Activated effector memory CD4-positive, alpha-beta T cell treated with Interleukin-2 at 50 U/mL for 16 hours (primary cell): Measurements from ENCODE around the gene FOXP1.

ENCODE experiments used
- DNase-seq: peaks from one replicate; pipeline ENCODE4 v3.0.0-alpha.2; 2020

The FOXP1 gene

DNA sequence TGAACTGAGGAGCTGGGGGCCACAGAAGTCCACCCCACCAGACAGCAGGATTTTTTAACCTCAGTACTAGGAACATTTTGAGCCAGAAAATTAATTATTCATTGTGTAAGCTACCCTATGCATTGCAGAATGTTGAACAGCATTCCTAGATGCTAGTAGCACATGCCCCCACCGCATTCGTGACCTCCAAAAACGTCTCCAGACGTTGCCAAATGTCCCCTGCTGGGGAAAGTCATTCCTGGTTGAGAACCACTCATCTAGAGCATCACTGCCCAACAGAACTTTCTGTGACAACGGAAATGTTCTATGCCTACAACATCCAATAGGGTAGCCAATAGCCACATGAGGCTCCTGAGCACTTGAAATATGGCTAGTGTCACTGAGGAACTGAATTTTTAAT is 333.5 kb downstream of the FOXP1 start:
- no peak for DNase-seq

DNA sequence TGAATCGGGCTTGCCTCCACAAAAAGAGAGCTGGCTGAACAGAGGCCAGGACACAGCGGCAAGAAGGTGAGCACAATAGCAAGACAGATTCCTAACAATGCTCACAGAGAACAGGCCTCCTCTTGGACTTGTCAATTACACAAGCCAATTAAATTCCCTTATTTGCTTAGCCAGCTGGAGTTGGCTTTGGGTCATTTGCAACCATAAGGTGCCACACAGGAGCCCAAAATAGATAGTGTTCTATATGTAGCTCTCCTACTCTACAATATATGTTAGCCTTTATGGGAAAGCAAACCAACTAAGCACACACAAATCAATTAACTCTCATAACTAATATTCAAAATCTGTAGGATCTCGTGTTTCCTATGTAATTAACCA is 335.6 kb downstream of the FOXP1 start:
- no peak for DNase-seq

DNA sequence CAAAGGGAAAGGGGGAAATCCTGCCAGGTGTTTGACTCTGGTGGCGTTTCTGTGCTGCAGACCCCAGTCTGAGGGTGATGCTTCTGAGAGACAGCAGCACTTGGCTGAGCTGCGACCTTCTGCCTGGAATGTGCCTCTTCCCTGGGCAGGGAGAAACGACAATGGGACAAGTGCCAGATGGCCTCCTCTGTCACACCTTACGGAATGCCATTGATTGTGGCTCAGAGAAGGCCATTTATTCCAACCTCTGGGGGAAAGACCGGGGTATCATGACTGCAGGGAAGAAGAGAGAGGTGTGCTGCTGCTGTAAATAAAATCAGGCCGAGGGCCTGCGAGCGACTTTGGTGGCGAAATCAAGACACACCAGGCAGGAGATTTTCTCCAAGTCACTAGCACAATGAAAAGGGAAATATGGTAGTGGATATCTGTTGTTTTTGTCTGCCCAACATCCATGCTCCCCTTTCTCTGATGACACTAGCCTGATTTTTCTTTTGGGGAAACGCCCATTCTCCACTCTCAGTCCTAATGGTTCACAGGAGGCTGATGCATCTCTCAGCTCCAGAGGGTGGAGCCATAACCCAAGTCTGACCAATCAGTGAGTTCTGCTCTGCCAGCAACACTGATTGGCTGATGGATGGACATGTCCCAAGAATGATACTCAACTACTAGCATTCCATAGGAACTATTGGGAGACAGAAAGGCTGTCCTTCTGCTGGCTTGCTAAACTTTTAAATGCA is 336.1 kb downstream of the FOXP1 start:
- DNase-seq, result no peak

DNA sequence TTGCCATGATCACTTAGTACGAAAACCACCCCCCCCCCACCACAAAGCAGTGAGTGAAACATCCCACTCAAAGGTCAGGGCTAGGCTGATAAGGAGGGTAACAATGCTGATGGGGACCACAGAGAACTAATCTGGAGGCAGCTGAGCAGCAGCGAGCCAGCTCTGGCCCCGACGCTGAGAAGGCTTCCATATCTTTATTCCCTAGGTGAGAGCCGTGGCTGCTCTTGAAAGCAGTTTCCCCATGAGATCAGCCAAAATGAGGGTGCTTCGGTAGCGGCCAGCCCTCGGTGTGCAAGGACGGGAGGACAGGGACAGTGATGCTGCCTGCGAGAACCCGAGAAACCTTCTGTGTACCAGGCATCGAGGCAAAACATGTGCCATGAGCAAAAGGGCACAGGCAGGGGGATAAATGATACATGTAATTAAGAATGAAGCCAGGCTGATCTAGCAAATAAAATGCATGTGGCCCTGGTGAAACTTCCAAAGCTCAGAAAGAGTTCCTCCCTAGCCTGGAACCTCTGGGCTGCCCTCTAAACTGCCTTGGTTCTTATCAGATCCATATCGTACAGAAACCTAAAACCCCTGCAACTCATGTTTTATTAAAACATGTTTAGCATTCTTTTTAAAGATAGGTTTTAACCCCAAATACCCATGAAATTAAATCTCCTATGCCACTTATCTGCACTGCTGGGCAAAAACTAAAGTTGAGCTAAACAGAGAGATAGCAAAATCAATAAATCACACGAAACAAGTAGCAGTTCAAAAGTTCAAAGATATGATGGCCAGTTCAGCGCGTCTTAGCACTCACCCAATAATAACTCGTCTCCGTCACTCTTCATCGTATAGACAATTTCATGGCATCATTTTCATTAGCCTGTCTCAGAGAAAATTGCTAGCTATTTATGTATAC is 337.3 kb downstream of the FOXP1 start:
- no peak for DNase-seq

DNA sequence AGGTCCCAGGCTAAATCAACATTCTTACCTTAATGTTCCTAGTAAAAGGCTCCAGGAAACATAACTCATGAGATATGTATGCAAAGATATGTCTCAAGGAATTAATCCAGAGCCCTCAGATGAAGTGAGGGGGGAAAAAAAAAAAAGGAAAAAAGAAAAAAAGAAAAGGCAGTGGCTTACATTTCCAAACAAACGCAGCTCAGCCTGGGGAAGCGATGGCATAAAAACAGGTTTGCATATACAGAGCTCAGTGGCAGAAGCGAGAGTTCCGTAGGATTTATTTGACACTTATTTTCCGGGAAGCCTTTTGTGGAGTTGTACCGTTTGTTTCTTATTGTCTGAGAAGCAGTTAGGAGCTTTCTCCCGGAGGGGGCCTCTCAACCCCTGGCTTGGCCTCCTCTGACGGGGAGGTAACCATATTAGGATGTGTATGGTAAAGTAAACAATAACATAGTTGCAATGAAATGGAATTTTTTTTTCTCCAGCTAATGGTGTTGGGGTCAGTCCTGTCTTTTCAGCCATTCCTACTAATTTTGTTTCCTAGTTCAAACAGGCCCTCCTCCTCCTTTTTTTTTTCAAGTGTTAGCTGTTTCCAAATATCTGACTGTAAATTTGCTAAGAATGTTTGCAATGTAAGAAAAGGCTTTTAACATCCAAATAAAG is 338.6 kb downstream of the FOXP1 start:
- no peak for DNase-seq

DNA sequence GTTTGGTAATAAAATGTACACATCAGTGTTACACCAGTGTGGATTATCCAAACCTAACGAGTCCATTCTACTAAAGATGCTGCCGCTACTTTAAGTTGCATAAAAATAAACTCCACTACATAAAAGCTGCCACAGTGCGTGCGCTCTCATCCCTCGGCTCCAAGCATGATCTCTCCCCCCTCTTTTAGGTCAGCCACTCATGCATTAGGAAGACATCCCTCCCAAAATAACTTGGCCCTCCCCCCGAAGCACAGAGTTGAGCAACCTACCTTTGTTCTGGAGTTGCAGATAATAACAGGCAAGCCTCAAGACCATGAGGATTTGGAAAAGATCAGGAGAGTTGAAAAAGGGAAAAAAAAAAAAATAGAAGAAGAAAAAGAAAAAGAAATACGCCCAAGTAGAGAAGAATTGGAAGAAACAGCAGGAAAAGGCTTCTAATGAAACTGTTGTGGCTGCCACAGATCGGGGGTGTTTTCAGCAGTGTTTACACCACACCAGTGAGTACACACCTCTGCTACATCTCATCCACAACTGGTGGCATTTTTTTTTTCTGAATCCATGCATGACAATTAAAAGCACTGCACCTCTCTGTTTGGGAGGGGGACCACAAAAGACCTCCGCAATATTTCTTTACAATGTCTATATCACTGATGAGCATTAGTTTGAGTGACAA is 339.2 kb downstream of the FOXP1 start:
- DNase-seq, result no peak

DNA sequence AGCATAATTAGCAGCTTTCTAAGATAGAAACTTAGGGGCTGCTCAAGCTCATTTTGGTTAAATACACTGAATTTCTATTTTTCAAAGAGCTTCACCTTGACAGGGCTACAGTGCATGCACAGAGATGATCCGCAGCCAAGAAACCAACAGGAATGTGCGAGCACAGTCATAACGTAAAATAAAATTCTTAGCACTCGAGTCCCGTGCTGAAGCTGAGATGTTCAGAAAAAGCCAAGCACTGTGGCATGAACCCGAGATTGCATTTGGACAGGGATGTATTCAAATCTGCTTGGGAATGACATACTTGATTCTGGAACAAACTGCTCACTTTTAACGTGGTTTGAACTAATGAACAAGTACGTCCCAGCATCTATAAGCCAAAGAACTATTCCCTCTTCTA is 340.3 kb downstream of the FOXP1 start:
- DNase-seq, result no peak

DNA sequence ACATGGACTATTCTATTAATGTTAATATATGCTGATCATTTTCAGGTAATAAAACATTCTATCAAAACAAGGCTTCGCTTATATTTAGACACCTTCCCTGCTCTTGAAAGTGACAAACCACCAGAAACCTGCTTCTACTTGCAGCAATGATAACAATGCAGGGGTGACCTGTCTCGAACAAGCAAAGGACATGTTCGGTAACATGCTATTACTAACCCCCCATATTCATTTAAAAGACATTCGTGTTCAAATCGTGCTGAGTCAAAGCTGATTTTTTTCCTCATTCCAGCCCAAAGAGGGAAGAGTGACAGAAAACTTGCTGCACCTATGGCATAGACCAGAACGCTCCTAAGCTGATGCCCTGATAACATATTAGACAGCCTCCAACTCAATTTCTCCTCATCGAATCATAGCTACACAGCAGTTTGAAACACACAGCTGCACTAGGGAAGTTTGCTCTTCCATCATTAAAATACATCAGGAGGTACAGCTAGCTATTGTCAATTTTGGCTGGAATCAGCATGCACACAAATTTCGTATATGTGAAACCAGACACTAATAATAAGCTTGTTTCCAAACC is 341.5 kb downstream of the FOXP1 start:
- DNase-seq, result no peak

DNA sequence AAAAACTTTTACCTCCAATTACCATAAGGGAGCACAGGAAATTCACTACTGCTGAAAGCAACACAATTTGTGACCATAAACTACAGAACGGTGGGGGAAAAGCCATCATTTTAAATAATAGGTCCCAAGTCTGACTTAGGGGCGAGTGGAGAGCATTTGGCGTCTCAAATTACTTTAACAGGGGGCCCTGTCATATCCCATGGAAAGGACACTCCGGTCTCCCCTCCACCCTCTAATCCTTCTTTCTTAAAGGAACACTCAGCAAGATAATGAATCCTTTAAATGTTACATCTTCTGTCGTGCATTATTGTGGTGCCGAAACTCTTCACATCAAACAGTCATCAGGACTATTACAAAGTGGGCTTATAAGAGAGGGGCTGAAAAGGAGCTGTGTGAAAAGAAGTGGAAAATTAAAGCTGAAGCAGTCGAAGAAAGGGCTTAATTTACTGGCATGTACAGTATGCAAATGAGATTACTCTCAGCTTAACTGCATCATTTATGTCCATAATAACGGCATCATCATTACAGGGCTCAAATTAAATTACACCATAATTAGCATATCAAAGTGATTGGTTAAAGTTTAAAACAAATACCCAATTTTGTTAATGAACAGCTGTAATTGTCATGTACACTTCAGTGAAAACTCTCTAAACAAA is 342.2 kb downstream of the FOXP1 start:
- no peak for DNase-seq

DNA sequence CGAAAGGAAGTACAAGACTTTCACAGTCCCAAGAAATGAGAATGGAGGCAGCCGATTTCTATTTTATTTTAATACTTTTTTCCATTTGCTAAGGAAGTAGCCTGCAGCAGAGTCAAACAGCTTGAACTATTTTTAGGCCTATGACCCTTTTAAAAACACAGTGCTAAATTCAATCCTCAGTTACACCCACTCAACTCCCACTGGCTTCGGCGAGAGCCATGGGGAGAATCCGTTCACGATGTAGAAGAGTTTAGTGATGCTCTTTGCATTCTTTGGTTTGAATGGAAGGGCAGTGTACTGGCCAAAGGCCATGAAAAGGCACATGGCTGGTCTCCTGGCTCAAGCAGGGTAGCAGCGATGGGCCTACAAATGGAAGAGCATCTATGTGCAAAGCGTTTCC is 343.5 kb downstream of the FOXP1 start:
- no peak for DNase-seq

DNA sequence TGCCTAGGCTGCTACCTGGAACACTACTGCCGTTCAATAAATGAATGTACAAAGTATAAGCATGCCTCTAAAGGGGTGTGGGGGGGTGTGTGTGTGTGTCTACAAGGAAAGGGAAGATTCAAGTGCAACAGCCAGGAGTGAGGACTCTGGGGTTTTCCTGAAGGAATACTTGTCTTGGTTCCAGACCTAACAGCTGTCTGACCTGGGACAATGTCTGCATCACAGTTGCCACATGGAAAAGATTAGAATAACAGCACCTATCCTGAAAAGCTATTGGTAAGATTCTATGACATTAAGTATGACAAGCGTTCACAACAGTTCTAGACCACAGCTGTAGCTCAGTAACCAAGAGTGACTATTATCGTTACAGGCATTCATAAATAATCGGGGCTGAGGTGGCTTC is 345.2 kb downstream of the FOXP1 start:
- DNase-seq, result no peak

DNA sequence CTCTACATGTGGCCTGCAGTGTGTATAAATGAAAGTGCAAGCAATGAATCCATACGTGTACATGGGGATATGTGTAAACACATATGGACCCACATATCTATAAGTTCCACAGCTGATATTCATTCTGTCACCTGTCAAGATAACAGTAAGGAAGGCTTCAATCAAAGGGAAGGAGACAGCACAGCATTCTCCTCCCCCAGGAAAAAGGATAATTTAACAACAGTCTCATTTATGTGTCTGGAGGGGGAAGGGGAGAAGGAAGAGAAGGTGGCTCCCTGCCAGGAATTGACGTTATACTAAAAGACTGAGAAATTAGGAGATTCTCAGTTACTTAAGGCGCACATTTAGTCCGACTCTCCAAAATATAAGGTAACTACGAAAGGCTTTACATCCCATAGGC is 345.9 kb downstream of the FOXP1 start:
- no peak for DNase-seq

DNA sequence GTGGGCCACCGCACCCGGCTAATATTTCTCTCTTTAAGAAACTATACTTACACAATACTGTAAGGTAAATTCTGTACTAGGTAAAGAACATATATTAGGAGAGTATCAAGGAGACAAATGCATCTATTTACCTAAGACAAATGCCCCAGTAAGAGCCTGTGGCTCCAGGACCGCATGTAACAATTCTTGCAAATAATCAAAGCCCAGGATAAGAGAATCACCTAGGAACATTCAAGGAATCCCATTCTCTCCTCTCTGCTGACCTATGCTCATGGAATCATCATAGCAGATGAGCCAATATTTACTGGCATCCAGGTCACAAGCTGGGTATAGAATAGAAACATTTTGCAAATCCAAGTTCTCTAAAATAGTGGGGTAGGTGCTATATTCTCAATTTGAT is 347.7 kb downstream of the FOXP1 start:
- DNase-seq, result no peak

DNA sequence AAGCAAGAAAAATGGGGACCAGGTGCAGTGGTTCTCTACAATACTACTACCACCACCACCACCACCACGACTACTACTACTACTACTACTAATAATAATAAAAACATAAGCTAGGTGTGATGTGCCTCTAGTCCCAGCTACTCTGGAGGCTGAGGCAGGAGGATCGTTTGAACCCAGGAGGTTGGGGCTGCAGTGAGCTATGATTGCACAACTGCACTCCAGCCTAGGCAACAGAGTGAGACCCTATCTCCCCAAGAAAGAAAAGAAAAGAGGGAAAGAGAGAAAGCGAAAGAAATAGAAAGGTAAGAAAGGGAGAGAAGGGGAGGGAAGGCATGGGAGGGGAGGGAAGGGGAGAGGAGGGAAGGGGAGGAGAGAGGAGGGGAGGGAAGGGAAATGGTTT is 350.6 kb downstream of the FOXP1 start:
- DNase-seq, result no peak

DNA sequence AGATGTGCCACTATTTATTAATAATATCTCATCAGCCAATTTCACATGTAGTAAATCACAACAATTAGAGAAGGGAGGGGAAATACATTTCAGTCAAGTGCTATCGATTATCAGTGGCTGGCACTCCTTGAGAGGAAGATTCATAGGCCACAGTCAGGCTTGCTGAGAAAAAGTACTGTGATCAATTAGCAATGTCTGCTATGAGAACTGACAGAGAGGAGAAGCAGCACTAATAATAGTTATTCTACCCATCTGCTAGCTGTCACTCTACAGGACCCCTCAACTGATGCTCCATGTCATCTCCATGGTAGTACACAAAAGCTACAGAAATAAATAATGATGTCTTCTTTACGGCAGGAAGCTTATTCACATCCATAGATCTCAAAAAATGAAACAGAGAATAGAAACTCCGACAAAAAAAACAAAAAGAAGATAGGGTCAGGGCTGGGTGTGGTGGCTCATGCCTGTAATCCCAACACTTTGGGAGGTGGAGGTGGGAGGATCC is 351.3 kb downstream of the FOXP1 start:
- DNase-seq, result no peak

DNA sequence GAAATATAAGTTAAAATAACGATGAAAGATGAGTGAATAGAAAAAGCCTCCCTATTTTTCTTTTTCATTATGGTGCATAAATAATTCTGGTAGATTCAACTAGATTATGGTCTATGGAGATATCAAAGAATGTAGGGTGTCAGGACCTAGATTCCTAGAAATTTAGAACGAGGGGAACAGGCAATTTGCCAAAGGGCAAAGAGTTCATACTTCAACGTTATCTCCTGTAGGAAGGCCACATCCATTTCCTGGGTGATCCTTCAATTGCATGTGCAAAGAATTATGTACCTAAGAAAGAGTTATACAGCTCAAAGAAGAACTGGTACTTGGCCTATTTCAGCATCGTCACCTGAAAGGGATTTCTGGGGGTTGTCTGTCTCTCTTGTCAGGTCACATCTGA is 351.8 kb downstream of the FOXP1 start:
- no peak for DNase-seq

DNA sequence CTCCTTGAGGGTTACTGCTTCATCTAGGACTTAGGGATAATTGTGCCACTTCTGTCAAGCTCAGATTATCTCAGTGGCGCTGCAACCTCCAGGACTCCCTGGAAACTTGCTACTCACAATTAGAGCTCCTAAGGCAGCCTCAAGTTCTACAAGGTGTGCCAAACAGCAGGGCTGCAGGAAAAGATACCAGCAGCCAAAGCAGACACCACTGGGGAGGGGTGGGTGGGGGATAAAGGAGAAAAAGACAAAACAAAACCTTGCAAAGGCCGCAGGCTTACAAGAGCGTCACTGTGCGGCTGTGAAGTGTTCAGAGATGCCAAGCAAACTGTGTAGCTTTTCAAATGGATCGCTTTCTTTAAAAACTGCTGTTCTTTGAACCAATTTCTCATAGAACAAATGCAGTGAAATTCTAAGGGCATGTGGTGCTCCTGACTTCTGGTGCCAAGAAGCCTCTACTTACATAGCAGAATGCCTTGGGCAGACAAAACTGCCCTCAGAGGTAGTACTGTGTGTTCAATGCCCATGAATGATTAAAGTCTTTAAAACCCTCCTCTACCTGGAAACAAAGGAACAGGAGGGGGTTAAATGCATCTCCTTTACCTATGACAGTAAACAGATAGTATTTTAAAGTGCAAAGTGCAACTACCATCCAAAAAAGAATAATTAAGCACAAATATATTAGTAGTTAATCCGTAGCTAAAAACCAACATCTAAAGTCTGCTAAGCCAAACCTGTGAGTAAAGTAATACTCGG is 353.4 kb downstream of the FOXP1 start:
- no peak for DNase-seq

DNA sequence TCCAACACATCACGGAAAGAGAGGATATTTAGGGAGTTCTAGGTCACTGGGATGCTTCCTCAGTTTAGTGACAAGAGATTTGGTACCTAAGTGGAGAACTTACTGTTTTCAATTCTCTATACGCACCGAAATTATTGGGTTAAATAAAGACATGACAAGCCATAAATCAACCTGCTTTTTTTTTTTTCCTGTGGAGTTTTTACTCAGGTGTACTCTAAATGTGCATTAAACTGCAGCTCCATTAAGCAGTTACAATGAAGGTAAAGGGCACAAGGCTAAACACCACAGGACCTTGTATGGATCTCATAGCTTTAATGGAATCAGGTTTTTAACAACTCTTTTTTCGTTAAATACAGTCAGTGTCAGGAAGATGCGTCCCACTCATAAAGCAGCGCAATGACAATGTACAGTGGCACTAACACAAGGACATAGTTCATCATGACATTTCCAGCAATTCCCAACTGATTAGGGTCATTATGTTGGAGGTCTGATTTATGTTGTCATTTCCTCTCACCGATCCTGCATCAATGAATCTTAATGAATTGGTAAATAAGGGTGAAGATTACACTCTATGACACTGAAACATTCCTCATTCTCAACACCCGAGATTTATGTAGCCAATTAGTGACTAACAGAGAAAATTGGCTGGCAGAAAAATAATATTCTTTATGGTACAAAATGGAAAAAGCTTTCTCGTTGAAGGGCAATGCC is 355.2 kb downstream of the FOXP1 start:
- no peak for DNase-seq

DNA sequence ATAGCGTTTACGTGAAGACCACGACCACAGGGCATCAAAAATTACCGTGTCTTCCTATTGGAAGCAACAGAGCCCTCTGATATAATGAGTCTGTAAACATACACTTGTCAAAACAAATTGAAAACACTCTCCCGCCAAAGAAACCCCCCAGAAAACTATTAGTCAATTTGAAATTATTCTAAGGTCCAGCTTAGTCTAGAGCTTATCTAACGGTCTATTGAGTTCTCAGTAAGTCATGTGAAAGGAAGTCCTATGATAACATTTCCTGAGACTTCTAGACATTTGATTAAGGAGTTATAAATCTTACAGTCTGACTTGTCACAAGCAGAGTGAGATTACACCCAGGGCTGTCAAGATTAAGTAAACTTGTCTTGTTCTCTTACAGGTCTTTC is 356.3 kb downstream of the FOXP1 start:
- DNase-seq, result no peak

DNA sequence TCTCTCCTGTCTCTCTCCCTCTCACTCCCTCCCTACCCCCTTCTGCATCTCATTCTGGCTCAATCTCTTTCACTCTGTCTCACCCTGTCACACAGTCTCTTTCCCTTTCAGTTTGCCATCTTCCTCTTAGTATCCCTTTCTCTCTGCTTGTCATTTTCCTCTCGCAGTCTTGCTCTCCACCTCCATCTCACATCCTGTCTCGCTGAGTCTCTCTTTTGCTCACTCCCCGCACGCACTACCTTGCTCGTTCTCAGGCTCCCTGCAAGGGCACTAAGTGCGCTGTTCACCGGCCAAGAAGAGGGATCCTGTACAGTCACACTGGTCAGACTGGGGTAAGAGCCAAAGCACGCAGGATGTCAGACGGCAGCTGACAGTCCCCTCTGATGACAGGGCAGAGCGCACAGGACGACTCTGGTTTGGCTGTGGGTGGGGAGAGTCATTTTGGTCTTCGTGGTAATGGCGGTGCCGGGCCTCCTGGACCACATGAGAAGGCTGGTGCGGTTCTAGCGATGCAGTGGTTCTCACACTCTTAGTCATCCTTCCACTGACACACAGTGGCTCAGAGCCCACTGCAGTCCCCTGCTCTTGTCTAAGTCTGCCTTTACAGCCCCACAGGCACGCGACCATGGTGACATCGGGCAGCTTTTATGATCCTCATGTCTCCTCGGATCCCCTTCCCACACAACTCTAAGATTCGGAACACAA is 356.8 kb downstream of the FOXP1 start:
- peak; percentile 69 for DNase-seq
